HG03159 (cell line): ENCODE results near the gene RSBN1L.
"Not testable (repeated sequence)": the region's sequence is repeated elsewhere in the genome, so short reads cannot be mapped to it uniquely, and the experiment has no call there.

Source experiments
- ATAC-seq: cut with Tn5 transposase; IDR thresholded peaks from one replicate; pipeline ENCODE4 v1.9.1; 2021; ENCODE audit warnings: mild to moderate bottlenecking, moderate library complexity; ENCODE audit not compliant: unreplicated experiment

Gene RSBN1L

GRCh38 chr7:77696057-77696642 is at the start of gene RSBN1L:
Gene RSBN1L, plus strand, starts transcription at chr7:77696459. Its CDS starts 11 bp downstream, at chr7:77696470.
- ATAC-seq, result peak; percentile 94

- no peak for ATAC-seq
Measured at GRCh38 chr7:77648742-77649338, 47.4 kb upstream of the RSBN1L start.

GRCh38 chr7:77649716-77650349 is 46.4 kb upstream of the RSBN1L start:
- ATAC-seq, result no peak

GRCh38 chr7:77651575-77652162 is 44.6 kb upstream of the RSBN1L start:
- ATAC-seq, result no peak

GRCh38 chr7:77652826-77653225 is 43.4 kb upstream of the RSBN1L start:
- ATAC-seq, result not testable (repeated sequence)

GRCh38 chr7:77653572-77653971 is 42.7 kb upstream of the RSBN1L start:
- no peak for ATAC-seq

- no peak for ATAC-seq
Measured at GRCh38 chr7:77655356-77655755, 40.9 kb upstream of the RSBN1L start.

GRCh38 chr7:77655836-77656455 is 40.3 kb upstream of the RSBN1L start:
- ATAC-seq, result no peak

- ATAC-seq, result peak; percentile 52
Measured at GRCh38 chr7:77657427-77658224, 38.6 kb upstream of the RSBN1L start.

- no peak for ATAC-seq
Measured at GRCh38 chr7:77658928-77659327, 37.3 kb upstream of the RSBN1L start.

- ATAC-seq, result no peak
Measured at GRCh38 chr7:77661816-77662215, 34.4 kb upstream of the RSBN1L start.

GRCh38 chr7:77662869-77663268 is 33.4 kb upstream of the RSBN1L start:
- ATAC-seq, result no peak

- ATAC-seq, result no peak
Measured at GRCh38 chr7:77664715-77665114, 31.5 kb upstream of the RSBN1L start.

GRCh38 chr7:77665161-77665560 is 31.1 kb upstream of the RSBN1L start:
- no peak for ATAC-seq

- no peak for ATAC-seq
Measured at GRCh38 chr7:77667459-77668086, 28.7 kb upstream of the RSBN1L start.

- no peak for ATAC-seq
Measured at GRCh38 chr7:77674878-77675277, 21.4 kb upstream of the RSBN1L start.

- ATAC-seq, result no peak
Measured at GRCh38 chr7:77679608-77680007, 16.7 kb upstream of the RSBN1L start.

GRCh38 chr7:77680266-77680665 is 16.0 kb upstream of the RSBN1L start:
- ATAC-seq, result no peak

- ATAC-seq, result no peak
Measured at GRCh38 chr7:77684030-77684429, 12.2 kb upstream of the RSBN1L start.

- ATAC-seq, result no peak
Measured at GRCh38 chr7:77685233-77685632, 11.0 kb upstream of the RSBN1L start.
